A549 (cell line): Measurements from ENCODE around the gene SWAP70. TPM values are rescaled to one million over a fixed set of nuclear protein-coding genes. Genes with fewer than 3 reads are reported as not detected.
A peak's percentile ranks its signal among the peaks of the same experiment; 100 is the strongest.
"Not testable (repeated sequence)": the region's sequence is repeated elsewhere in the genome, so short reads cannot be mapped to it uniquely, and the experiment has no call there.

Experiments
- ATAC-seq, 2 experiments: fragments of 200-7000 bp in 1 of 2; fragments of >200 bp in 1 of 2; cut with Nextera tagmentation in 1 of 2; cut with Tn5 transposase in 1 of 2; 3 replicates each; pipeline versions ENCODE4 v1.8.0 to v1.9.1; 2018 to 2020; ENCODE audit warnings: mild to moderate bottlenecking in 1 of 2, moderate library complexity in 1 of 2
- CTCF ChIA-PET: fragments of 300-600 bp; sonication (Branson Sonifier 250); formaldehyde crosslinking; extraction: SDS; loops from one replicate; lab custom pipeline; 2021; ENCODE audit warnings: antibody characterized with exemption, inconsistent platforms; lab: Yijun Ruan, JAX
- POLR2A ChIA-PET: fragments of 350-600 bp; formaldehyde crosslinking; extraction: SDS; loops from one replicate; lab custom pipeline; 2021; ENCODE audit warnings: antibody characterized with exemption, inconsistent platforms; lab: Yijun Ruan, JAX
- DNase-seq, 2 experiments: peaks; one replicate each; pipeline versions ENCODE4 v3.0.0 to v3.0.0-alpha.2; 2011 to 2016; ENCODE audit warnings: low read depth in 1 of 2, low spot score in 1 of 2
- FAIRE-seq: peaks from 2 replicates; lab custom pipeline; 2011; peaks lifted over from hg19 to GRCh38; lab: Jason Lieb, UNC
- H3K27ac ChIP-seq, 2 experiments: fragments of >200 bp; sonication (Bioruptor Twin); formaldehyde crosslinking; 3 replicates each; pipeline ENCODE4 v1.5.1; 2016 to 2017
- H3K4me1 ChIP-seq: fragments of >200 bp; sonication (Bioruptor Twin); formaldehyde crosslinking; 3 replicates; pipeline ENCODE4 v1.6.1; 2016
- H3K4me2 ChIP-seq: fragments of >200 bp; sonication (Bioruptor Twin); formaldehyde crosslinking; 3 replicates; pipeline ENCODE4 v1.6.1; 2016
- H3K4me3 ChIP-seq: fragments of >200 bp; sonication (Bioruptor Twin); formaldehyde crosslinking; 3 replicates; pipeline ENCODE4 v1.5.1; 2016
- H3K9me3 ChIP-seq: fragments of >200 bp; sonication (Bioruptor Twin); formaldehyde crosslinking; 3 replicates; pipeline ENCODE4 v1.6.1; 2016
- CTCF ChIP-seq: fragments of >200 bp; sonication (Bioruptor Twin); formaldehyde crosslinking; IDR thresholded peaks from 3 replicates; pipeline ENCODE4 v1.5.1; 2016
- ELK1 ChIP-seq: fragments of 150-350 bp; IDR thresholded peaks from 2 replicates; pipeline ENCODE4 v1.6.1; 2014; ENCODE audit warnings: low read depth, mild to moderate bottlenecking, low read length
- EP300 ChIP-seq, 2 experiments: fragments of >200 bp; sonication (Bioruptor Twin); formaldehyde crosslinking; IDR thresholded peaks; 2 replicates in 1 of 2; 3 replicates in 1 of 2; pipeline ENCODE4 v1.6.1; 2016 to 2017
- FOSB ChIP-seq: fragments of 250-450 bp; sonication (Bioruptor Pico); IDR thresholded peaks from 2 replicates; pipeline ENCODE4 v1.5.0; 2020; ENCODE audit warnings: mild to moderate bottlenecking, moderate library complexity
- FOSL2 ChIP-seq, 2 experiments: fragments of 450-650 bp in 1 of 2; fragments of >200 bp in 1 of 2; sonication (Bioruptor Twin) in 1 of 2; formaldehyde crosslinking; IDR thresholded peaks; 2 replicates each; pipeline versions ENCODE4 v1.5.0 to v1.6.1; 2016 to 2020; ENCODE audit warnings: mild to moderate bottlenecking in 1 of 2, moderate library complexity in 1 of 2
- GATA3 ChIP-seq: IDR thresholded peaks from 2 replicates; pipeline ENCODE4 v1.6.1; 2012; ENCODE audit warnings: borderline replicate concordance
- HEYL ChIP-seq: fragments of 250-450 bp; sonication (Bioruptor Pico); IDR thresholded peaks from 2 replicates; pipeline ENCODE4 v1.8.0; 2021; ENCODE audit warnings: mild to moderate bottlenecking, moderate library complexity
- HMGXB4 ChIP-seq: fragments of 250-450 bp; sonication (Bioruptor Pico); IDR thresholded peaks from 2 replicates; pipeline ENCODE4 v1.5.0; 2021; ENCODE audit warnings: mild to moderate bottlenecking, moderate library complexity, borderline replicate concordance
- HOXB13 ChIP-seq: fragments of 250-450 bp; sonication (Bioruptor Pico); IDR thresholded peaks from 2 replicates; pipeline ENCODE4 v1.5.0; 2020; ENCODE audit warnings: low read depth, mild to moderate bottlenecking, moderate library complexity
- HOXB5 ChIP-seq: fragments of 250-450 bp; sonication (Bioruptor Pico); IDR thresholded peaks from 2 replicates; pipeline ENCODE4 v1.5.0; 2020; ENCODE audit warnings: mild to moderate bottlenecking, moderate library complexity
- JUN ChIP-seq, 2 experiments: fragments of >200 bp; sonication (Bioruptor Twin); formaldehyde crosslinking; IDR thresholded peaks; 2 replicates in 1 of 2; 3 replicates in 1 of 2; pipeline ENCODE4 v1.6.1; 2016 to 2017
- MAZ ChIP-seq: fragments of 150-350 bp; IDR thresholded peaks from 2 replicates; pipeline ENCODE4 v1.6.1; 2014; ENCODE audit warnings: antibody characterized with exemption, low read depth, low read length, borderline replicate concordance
- RAD21 ChIP-seq, 2 experiments: fragments of >200 bp in 1 of 2; sonication (Bioruptor Twin) in 1 of 2; formaldehyde crosslinking in 1 of 2; IDR thresholded peaks in 1 of 2; conservative IDR thresholded peaks in 1 of 2; 2 replicates in 1 of 2; 3 replicates in 1 of 2; pipeline ENCODE4 v1.6.1; 2012 to 2018; ENCODE audit warnings: inconsistent platforms in 1 of 2
- WGBS: methylation state at CpG from one replicate; pipeline ENCODE4 v1.1.6; 2017; ENCODE audit errors: missing lambda C conversion rate; 5-methylcytosine and 5-hydroxymethylcytosine counted together
- polyA plus RNA-seq, 4 experiments: library from polyadenylated mRNA; depleted of rRNA in 3 of 4; stranded (reverse); fragments of >200 nt; fragmentation: RNase III in 1 of 4; extraction: RNeasy Plus Mini Kit Qiagen cat#74134 plus additional on column Dnase treatment in 1 of 4; gene quantifications; 2 replicates in 3 of 4; 3 replicates in 1 of 4; pipeline ENCODE4 v1.2.3, GENCODE V29; 2011 to 2017
- TF ChIP-seq, protein P1 (sequence below): IDR thresholded peaks from 2 replicates; pipeline ENCODE4 v1.6.1; 2012
- TF ChIP-seq, protein P2 (sequence below): fragments of 250-450 bp; sonication (Bioruptor Pico); IDR thresholded peaks from 2 replicates; pipeline ENCODE4 v1.5.0; 2020; ENCODE audit warnings: low read depth, mild to moderate bottlenecking, moderate library complexity

Gene SWAP70
- polyA plus RNA-seq, 2 of the 4 experiments (the other 2 are of a cell fraction), result 24.5 to 25.5 TPM

- Histone ChIP-seq H3K4me1 (peaks cover 51% of the 10 kb centered on the region), H3K4me2 (peak overlapping the region; percentile 61), H3K4me3 (no peak overlapping the region), H3K27ac (peak overlapping the region; percentile 63 to 76), H3K9me3 (peaks cover 4% of the 10 kb centered on the region; the same call in 1 of the 3 replicates)
- no peak for TF ChIP-seq CTCF
- TF ChIP-seq MAZ, result no peak
- TF ChIP-seq HOXB5, result 0 out of 2 replicates have a peak, but pooled peaks have one; percentile 46
- no peak for TF ChIP-seq RAD21 (conservative IDR thresholded peaks at IDR 0.05 in 1 of 2, IDR thresholded peaks at IDR 0.05 in 1 of 2)
- TF ChIP-seq FOSL2 (IDR thresholded peaks at IDR 0.05), result no peak
- peak; percentile 54 for TF ChIP-seq FOSL2 (CRISPR knock-in tag; IDR thresholded peaks at IDR 0.05)
- TF ChIP-seq, protein P1, sequence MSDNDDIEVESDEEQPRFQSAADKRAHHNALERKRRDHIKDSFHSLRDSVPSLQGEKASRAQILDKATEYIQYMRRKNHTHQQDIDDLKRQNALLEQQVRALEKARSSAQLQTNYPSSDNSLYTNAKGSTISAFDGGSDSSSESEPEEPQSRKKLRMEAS, result 0 out of 2 replicates have a peak, but pooled peaks have one; percentile 26
- TF ChIP-seq ELK1, result no peak
- TF ChIP-seq HOXB13 (CRISPR knock-in tag), result no peak
- TF ChIP-seq JUN (IDR thresholded peaks at IDR 0.05), result peak in 1 of 2 experiments; percentile 53; a peak in 1 of 5 replicates
- TF ChIP-seq, protein P2, sequence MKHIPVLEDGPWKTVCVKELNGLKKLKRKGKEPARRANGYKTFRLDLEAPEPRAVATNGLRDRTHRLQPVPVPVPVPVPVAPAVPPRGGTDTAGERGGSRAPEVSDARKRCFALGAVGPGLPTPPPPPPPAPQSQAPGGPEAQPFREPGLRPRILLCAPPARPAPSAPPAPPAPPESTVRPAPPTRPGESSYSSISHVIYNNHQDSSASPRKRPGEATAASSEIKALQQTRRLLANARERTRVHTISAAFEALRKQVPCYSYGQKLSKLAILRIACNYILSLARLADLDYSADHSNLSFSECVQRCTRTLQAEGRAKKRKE (CRISPR knock-in tag), result 0 out of 2 replicates have a peak, but pooled peaks have one; percentile 40
- TF ChIP-seq HEYL (CRISPR knock-in tag), result no peak
- DNase-seq, result peak in 1 of 2 experiments; percentile 78
- ChIA-PET POLR2A (interaction anchor here (0.8 to 1.2 kb wide), 3 partner anchors 76 to 564 kb away, joined by 3 to 5 read pairs (median 4); partner anchors contain the start of gene ADM), CTCF (interaction anchor here (1.1 to 3.1 kb wide), 5 partner anchors 9 to 232 kb away, joined by 3 to 11 read pairs (median 6); no protein-coding TSS in a partner anchor)
- 14% methylated on average over 12 of the region's 12 CpGs for WGBS
- ATAC-seq, result peak; percentile 89 to 92
- no peak for FAIRE-seq
These were observed 76.5 kb downstream of the SWAP70 start for GRCh38 chr11:9740202-9740883.

- ATAC-seq (no peak), FAIRE-seq (no peak), DNase-seq (peak in 1 of 2 experiments; percentile 55)
- H3K9me3 ChIP-seq, result peaks cover 1% of the 10 kb centered on the region; the same call in 1 of the 3 replicates
- 67% methylated on average over 6 of the region's 6 CpGs for WGBS
- H3K4me2 ChIP-seq, result peak overlapping the region; percentile 61; the same call in 2 of the 3 replicates
- no peak overlapping the region for H3K4me3 ChIP-seq
- TF ChIP-seq FOSL2 (IDR thresholded peaks at IDR 0.05) (no peak), FOSL2 (CRISPR knock-in tag; IDR thresholded peaks at IDR 0.05) (peak; percentile 14; the same call in 1 of the 2 replicates), HMGXB4 (CRISPR knock-in tag) (no peak), GATA3 (peak; percentile 43; the same call in 1 of the 2 replicates), FOSB (CRISPR knock-in tag) (no peak), EP300 (IDR thresholded peaks at IDR 0.05) (peak in 1 of 2 experiments; percentile 38; a peak in 1 of 5 replicates)
- TF ChIP-seq, all 56 proteins: peak for 3
- peak overlapping the region; percentile 63 to 76; a peak in 4 of 6 replicates for H3K27ac ChIP-seq
- H3K4me1 ChIP-seq, result peaks cover 49% of the 10 kb centered on the region
- CTCF ChIA-PET, result interaction anchor here (1.6 to 3.1 kb wide), 3 partner anchors 17 to 128 kb away, joined by 5 to 10 read pairs (median 6); no protein-coding TSS in a partner anchor
- POLR2A ChIA-PET, result no interaction called here
These were observed 77.4 kb downstream of the SWAP70 start for GRCh38 chr11:9741260-9741659.

- H3K27ac ChIP-seq, DNase-seq, H3K4me2 ChIP-seq, H3K9me3 ChIP-seq, POLR2A ChIA-PET, FAIRE-seq, ATAC-seq, H3K4me3 ChIP-seq: not testable (repeated sequence)
- CTCF ChIA-PET, result interaction anchor here (8.3 kb wide), 1 partner anchor 132 kb away, joined by 100 read pairs; no protein-coding TSS in a partner anchor
- WGBS, result 72% methylated on average over 3 of the region's 3 CpGs
- peaks cover 39% of the 10 kb centered on the region for H3K4me1 ChIP-seq
These were observed 79.6 kb downstream of the SWAP70 start for GRCh38 chr11:9743512-9743911.
